Measurements from ENCODE around the gene PERM1. TPM values are rescaled to one million over a fixed set of nuclear protein-coding genes. Genes with fewer than 3 reads are reported as not detected.
"Not testable (repeated sequence)": the region's sequence is repeated elsewhere in the genome, so short reads cannot be mapped to it uniquely, and the experiment has no call there.

PERM1 gene
- total RNA-seq, 1 experiment from 2014 or later, result 0.17 TPM

DNA sequence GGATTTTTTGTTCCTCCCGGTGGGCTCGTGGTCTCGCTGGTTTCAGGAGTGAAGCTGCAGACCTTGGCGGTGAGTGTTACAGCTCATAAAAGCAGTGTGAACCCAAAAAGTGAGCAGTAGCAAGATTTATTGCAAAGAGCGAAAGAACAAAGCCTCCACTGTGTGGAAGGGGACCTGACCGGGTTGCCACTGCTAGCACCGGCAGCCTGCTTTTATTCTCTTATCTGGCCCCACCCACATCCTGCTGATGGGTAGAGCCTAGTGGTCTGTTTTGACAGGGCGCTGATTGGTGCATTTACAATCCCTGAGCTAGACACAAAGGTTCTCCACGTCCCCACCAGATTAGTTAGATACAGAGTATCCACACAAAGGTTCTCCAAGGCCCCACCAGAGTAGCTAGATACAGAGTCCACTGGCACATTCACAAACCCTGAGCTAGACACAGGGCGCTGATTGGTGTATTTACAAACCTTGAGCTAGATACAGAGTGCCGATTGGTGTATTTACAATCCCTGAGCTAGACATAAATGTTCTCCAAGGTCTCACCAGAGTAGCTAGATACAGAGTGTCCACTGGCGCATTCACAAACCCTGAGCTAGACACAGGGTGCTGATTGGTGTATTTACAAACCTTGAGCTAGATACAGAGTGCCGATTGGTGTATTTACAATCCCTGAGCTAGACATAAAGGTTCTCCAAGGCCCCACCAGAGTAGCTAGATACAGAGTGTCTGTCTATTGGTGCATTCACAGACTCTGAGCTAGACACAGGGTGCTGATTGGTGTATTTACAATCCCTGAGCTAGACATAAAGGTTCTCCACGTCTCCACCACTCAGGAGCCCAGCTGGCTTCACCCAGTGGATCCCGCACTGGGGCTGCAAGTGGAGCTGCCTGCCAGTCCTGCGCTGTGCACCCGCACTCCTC lies 35.8 kb upstream of the PERM1 start:
- in situ Hi-C loops (cut with HindIII; ENCODE audit: low sequenced_read_pairs); DNase-seq (ENCODE audit: low spot score): not testable (repeated sequence)

DNA sequence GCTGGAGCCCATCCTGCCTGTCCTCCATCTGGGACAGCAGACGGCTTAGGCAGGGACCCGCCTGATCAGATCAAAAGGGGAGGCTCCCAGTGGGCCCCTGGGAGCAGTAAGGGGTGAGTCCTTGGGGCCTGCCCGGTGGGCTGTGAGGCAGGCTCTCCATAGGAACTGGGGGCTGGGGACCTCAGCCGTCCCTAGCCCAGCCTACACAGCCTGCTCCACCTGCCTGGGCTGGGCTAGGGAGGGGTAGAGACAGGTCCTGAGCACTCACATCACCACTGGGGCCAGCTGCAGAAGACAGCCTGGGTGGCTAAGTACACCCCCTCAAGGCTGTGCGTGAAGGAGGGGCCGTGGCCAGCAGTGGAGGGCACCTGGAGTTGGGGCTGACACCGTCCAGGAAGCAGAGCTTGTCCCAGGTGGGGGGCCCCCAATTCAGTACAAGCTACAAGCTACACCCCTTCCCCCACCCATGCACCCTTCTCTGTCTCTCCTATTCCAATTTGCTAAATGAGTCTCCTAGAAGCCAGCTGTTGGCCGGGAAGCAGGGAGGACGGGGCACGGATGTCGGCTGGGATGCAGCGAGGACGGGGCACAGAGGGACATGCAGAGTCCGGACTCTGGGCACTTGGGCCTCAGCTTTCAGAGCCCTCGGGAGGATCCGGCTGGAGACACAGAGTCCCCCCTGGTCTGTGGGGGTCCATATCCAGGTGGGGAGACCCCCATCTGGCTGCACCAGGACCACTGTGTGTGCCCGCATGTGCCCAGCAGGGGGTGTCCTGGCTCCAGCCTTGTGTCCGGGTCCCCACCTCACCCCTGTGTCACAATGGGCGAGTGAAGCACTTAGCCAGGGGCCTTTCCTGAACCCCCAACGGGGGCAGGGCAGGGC lies 33.1 kb upstream of the PERM1 start:
- no peak for DNase-seq (ENCODE audit: low spot score)
- in situ Hi-C loops (cut with HindIII; ENCODE audit: low sequenced_read_pairs), result no loop called here

DNA sequence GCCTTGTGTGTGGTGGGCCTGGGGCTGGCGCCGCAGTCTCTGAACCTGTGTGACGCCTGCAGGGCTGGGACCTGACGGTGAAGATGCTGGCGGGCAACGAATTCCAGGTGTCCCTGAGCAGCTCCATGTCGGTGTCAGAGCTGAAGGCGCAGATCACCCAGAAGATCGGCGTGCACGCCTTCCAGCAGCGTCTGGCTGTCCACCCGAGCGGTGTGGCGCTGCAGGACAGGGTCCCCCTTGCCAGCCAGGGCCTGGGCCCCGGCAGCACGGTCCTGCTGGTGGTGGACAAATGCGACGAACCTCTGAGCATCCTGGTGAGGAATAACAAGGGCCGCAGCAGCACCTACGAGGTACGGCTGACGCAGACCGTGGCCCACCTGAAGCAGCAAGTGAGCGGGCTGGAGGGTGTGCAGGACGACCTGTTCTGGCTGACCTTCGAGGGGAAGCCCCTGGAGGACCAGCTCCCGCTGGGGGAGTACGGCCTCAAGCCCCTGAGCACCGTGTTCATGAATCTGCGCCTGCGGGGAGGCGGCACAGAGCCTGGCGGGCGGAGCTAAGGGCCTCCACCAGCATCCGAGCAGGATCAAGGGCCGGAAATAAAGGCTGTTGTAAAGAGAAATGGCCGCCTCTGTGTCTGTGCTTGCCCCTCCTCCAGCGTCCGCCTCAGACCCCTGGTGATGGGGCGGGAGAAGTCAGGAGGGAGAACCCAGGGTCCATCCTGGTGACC lies 32.2 kb upstream of the PERM1 start:
- in situ Hi-C loops (cut with HindIII; ENCODE audit: low sequenced_read_pairs), result no loop called here
- no peak for DNase-seq (ENCODE audit: low spot score)

DNA sequence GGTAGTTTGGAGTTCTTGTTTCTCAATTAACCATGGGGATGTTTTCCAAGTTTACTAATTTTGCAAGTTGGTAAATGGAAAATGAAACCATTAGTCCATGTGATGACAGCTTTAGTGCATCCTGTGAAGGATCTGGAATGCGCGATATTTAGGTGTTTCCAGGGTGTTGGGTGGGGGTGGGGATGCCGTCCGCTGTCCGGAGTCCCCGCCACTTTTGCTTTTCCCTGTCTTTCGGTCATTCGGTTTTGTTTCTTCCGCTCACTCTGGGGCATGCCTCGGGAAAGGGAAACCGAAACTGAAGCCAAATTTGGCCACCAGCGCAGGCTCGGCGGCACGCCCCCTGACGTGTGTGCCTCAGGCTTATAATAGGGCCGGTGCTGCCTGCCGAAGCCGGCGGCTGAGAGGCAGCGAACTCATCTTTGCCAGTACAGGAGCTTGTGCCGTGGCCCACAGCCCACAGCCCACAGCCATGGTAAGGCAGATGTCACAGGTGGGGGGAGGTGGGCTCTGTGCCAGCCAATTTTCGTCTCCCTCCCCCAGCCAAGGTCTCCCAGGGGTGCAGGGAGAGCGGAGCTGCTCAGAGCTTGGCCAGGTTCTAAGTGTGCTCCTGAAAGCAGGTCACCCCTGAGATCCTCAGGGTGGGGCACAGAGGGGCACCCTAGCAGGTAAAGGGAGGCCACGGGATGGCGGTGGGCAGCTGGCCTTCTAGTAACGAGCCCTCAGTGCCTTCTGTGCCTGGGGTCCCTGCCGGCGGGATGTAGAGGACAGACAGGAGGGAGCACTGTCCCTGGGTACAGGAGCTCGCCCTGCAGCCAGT lies 31.4 kb upstream of the PERM1 start, which contains the start of gene ISG15:
Gene ISG15 (plus strand): TSS at position 393 of the 817 bp plus-strand sequence. CDS start 77 bp downstream, at position 470.
- DNase-seq (ENCODE audit: low spot score), result peak; percentile 57
- in situ Hi-C loops (cut with HindIII; ENCODE audit: low sequenced_read_pairs), result no loop called here

DNA sequence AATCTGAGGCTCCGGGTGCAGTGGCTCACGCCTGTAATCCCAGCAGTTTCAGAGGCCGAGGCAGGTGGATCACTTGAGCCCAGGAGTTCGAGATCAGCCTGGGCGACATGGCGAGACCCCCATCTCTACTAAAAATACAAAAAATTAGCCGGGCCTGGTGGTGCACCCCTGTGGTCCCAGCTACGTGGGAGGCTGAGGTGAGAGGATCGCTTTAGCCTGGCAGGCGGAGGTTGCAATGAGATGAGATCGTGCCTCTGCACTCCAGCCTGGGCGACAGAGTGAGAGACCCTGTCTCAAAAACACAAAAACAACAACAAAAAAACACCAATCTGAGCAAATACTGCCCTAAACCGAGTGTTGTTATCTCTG lies 30.8 kb upstream of the PERM1 start:
- DNase-seq (ENCODE audit: low spot score); in situ Hi-C loops (cut with HindIII; ENCODE audit: low sequenced_read_pairs): not testable (repeated sequence)

DNA sequence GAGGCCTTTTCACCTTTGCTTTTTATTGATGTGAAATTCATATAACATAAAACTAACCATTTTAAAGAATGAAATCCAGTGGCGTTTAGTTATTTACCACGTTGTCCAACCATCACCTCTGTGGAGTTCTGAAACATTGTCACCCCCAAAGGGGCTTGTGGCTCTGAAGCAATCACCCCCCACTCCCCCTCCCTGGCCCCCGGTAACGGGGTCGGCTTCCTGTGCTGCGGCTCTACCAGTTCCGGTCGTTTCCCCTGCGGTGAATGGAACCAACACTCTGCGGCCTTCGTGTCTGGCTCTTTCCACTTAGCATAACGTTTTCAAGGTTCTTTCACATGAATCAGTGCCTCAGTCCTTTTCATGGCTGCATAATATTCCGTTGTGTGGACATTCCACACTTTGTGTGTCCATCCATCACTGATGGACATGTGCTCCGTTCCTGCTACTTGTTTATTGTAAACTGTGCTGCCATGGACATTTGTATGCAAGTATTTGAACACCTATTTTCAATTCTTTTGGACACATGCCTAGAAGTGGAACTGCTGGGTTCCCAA lies 29.6 kb upstream of the PERM1 start:
- in situ Hi-C loops (cut with HindIII; ENCODE audit: low sequenced_read_pairs), result no loop called here

DNA sequence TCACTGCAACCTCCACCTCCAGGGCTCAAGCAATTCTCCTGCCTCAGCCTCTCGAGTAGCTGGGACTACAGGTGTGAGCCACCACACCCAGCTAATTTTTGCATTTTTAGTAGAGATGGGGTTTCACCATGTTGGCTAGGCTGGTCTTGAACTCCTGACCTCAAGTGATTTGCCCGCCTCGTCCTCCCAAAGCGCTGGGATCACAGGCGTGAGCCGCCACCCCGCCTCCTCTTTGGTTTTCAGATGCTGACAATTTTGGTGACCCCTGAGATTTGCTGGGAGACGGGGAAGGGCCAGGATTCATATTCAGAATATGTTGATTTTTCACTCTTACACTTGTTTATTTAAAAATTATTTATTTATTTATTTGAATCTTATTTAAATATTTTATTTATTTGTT lies 28.2 kb upstream of the PERM1 start:
- DNase-seq (ENCODE audit: low spot score); in situ Hi-C loops (cut with HindIII; ENCODE audit: low sequenced_read_pairs): not testable (repeated sequence)

More for the DNA sequence above, 29.6 kb upstream of the PERM1 start:
- DNase-seq (ENCODE audit: low spot score), result no peak

DNA sequence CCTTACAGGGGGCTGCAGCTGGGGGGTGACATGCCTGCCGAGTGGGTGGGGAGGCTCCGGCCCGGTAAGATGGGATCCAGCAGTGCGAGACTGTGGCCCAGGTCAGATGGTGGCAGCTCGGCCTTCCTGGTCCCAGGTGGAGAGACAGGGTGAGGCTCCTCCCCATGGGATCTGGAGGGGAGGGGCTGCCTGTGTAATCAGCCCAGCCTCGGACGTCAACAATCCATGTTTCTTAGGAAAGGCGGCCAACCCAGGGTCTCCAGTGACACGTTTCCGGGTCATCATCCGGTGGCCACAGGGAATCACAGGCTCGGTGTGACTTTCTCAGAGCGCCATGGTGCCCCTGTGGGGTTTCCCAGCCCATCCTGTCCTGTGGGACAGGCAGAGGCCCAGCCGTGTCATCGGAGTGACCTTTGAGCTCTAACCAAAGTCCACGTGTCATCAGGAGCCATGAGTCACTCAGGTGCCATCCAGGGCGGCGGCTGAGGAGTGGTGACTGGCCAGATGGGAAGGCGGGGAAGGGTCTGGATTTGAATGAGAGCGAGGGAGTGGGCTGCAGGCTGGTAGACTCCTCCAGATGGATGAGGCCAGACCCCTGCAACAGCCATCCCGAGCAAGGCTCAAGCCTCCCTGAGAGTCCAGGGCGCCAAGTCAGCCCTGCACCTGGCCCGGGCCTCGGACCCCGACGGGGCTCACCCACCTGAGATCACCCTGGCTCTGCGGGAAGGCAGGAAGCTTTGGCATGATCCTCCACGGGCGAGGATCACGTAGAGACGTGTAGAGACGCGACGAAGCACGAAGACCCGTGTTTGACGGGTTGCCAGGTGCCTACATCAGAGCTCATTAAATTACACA lies 24.6 kb upstream of the PERM1 start:
- in situ Hi-C loops (cut with HindIII; ENCODE audit: low sequenced_read_pairs), result no loop called here
- DNase-seq (ENCODE audit: low spot score), result no peak

DNA sequence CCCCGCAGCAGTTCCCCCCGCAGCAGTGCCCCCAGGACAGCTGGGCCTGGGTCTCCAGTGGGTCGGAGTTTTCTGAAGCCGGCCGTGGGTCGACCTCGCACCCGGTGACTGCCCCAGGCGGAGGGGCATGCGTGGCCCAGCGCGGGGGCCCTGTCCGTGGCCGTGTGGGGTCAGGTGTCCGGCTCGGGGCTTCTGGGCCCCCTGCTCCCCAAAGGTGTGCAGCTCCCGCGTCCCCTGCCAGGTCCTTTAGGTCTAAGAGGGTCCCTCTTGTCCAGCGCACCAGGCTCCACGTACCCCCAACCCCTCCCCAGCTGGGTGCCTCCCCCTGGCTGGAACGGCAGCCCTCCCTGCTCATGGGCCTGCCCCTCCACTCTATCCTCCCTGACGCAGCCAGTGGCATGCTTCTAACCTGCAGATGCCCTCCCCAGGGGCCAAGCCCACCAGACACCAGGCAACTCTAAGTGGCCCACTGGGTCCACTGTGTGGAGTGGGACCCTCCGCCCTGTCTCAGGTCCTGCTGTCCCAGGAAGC lies 23.9 kb upstream of the PERM1 start:
- in situ Hi-C loops (cut with HindIII; ENCODE audit: low sequenced_read_pairs), result no loop called here
- DNase-seq (ENCODE audit: low spot score), result no peak

DNA sequence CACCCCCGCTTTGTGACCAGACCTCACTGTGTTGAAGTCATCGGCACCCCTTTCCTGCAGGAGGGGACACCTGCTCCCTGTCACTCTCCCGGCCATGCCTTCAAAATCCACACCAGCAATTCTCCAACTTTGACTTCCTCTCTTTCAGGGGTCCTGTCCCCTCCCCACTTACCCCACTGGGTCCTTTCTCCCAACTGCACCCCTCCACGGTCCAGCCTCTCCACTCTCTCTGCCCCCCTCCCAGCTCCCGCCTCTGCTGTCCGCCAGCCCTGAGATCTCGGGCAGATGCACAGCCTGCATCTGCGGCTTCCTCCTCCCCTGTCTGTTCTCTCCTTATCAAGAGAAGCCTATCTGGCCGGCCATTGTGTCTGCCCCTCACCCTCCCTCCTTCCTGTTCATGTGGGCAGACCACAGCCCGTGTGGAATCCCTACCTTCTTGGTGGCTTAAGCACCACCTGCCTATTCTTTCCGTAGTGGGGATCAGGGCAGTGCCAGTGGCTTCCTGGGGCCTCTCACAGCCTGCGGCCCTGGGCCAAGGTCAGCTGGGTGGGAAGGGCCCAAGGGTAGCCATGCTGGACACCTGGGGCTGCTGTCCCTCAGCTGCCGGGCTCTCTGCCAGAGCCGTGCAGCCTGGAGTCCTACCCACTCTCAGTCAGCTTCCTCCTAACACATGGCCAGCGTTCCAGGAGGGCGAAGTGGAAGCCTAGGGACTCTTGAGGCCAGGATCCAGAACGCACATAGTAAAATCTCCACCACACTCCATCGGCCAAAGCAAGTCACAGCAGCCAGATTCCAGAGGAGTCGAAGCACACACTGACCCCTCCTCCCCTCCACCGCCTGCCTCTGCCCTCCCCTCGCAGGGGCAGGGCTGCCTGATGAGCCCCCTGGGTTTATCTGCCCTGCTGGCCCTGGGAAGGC lies 23.1 kb upstream of the PERM1 start:
- in situ Hi-C loops (cut with HindIII; ENCODE audit: low sequenced_read_pairs), result no loop called here
- DNase-seq (ENCODE audit: low spot score), result no peak

DNA sequence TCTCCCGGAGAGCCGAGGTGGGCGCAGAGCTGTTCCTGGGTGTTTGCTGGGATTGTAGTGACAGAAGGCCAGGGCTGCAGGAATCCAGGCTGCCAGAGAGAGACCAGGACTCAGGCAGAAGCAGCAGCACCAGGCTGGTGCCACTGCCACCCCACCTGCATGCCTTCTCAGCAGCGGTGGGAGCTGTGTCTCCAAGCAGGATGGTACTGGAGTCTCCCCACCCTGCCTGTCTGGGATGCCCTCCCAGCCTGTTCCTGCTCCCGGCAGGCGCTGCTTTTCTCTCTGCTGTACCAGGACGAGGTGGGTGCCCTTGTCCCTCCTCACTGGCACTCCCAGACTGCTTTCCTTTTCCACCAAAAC lies 22.5 kb upstream of the PERM1 start:
- DNase-seq (ENCODE audit: low spot score), result no peak
- in situ Hi-C loops (cut with HindIII; ENCODE audit: low sequenced_read_pairs), result no loop called here

DNA sequence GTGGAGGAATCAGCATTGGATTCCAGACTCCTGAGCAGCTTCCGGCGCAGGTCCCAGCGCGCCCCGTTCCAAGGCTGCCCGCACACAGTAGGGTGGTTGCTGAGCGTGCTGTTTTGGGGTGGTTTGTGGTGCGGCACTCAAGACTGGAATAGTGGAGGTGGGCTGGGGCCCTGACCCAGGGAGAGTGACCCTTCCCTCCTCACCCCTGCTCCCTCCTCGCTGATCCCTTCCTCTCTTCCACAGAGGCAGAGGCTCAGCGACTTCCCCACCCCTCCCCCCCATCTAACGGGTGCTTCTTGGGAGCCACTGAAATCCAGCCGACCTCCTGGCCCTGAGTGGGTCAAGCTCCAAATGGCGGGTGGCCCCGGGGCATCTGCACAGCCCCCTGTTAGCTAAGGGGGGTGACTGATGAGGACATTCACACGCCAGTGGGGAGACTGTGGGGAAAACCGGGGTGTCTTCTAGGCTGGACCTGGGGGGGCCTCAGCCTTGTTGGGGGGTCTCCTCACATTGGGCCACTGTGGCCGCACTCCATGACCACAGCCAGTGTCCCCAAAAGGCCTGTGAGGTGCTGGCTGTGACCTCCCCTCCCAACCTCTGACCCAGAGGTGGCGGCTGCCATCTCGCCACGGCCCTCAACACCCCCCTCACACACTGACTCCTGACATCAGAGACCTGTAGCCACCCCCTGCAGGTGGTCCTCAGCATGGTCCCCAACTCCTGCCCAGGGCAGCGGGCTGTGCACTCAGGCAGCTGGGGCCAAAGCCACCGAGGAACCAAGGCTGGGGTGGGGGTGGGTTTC lies 21.9 kb upstream of the PERM1 start:
- DNase-seq (ENCODE audit: low spot score), result no peak
- in situ Hi-C loops (cut with HindIII; ENCODE audit: low sequenced_read_pairs), result no loop called here

DNA sequence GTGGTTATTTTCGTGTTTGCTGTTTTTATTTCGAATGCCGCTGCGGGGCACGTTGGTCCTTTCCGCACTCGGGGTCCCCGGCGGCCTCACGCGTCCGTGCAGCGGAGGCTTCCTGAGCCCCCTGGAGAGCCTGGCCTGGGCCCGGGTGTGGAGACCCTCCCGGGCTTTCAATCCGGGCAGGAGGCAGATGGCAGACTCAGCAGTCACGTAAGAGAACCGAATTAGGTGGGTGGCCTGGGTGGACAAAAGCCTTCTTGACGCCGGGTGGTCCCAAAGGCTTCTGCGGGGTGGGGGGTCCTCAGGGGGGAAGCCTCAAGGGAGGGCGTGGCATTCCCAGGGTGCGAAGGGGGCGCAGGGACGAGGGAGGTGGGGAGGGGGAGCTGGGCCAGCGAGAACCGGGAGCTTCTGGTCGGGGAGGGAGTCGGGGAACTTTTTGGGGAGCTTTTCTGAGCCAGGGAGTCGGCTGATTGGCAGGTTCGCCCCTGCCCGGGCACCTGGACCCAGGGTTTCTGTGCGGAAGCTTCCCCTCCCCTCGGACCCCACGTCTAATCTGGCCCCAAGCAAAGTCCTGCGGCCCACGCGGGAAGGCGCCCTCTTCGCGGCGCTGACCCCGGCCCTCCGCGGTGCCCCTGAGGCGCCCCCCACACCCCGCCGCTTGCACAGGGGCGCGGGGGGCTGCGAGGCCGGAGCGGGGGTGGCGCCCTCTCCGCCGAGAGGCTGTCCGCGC lies 19.3 kb upstream of the PERM1 start:
- in situ Hi-C loops (cut with HindIII; ENCODE audit: low sequenced_read_pairs), result no loop called here
- no peak for DNase-seq (ENCODE audit: low spot score)

DNA sequence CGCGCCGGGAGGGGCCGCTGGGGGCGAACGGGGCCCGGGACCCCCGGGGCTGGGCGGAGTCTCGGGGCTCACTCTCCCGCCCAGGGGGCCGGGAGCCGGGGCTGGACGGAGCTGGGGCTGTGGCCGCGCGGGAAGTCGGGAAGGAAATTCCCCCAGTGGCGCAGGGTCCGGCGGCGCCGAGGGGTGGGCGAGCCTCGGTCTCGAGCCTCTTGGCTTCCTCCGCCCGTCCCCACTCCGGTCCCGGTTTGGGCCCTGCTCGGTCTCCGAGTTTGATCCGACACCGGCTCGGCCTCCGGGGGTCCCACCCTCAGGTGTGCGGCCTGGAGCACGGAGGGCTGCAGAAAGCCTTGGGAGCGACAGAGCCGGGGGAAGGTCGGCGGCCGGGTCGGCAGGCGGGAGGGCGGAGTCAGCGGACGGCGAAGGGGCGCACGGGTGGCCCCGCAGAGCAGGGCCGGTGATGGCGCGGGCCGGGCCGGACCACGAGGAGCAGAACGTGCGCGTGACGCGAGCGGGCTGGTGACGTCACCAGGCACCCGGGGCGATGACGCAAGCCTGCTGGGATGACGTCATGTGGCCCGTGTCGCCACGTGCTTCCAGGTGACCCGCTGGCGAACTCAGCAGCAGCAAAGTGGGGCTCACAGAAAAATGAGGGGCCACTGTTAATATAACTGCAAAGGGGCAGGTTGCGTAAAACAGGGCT lies 18.6 kb upstream of the PERM1 start:
- peak; percentile 32 for DNase-seq (ENCODE audit: low spot score)
- in situ Hi-C loops (cut with HindIII; ENCODE audit: low sequenced_read_pairs), result no loop called here

Measured in G401 (cell line).